ENCODE results near the gene LMOD3. TPM values are rescaled to one million over a fixed set of nuclear protein-coding genes. Genes with fewer than 3 reads are reported as not detected.

Gene LMOD3
- total RNA-seq, 1 experiment from 2014 or later, result not detected

GRCh38 chr3:69099576-69099975, 22.8 kb downstream of the LMOD3 start:
- Mint-ChIP-seq H3K27ac (ENCODE audit: unreplicated experiment) (no peak overlapping the region), H3K4me3 (ENCODE audit: low read depth, unreplicated experiment) (no peak overlapping the region), H3K9me3 (ENCODE audit: low read depth, unreplicated experiment) (no peaks in the 10 kb centered on the region), H3K36me3 (ENCODE audit: insufficient read depth, unreplicated experiment) (peaks cover 21% of the 10 kb centered on the region), H3K27me3 (ENCODE audit: unreplicated experiment) (no peaks in the 10 kb centered on the region), H3K4me1 (ENCODE audit: low read depth, unreplicated experiment) (peaks cover 17% of the 10 kb centered on the region)
- DNase-seq, result no peak
- CTCF ChIA-PET, result interaction anchor here (0.6 kb wide), 1 partner anchor 234 kb away, joined by 3 read pairs; no protein-coding TSS in a partner anchor
- intact Hi-C loops (cut with micrococcal nuclease; ENCODE audit: unreplicated experiment), result no loop called here
- no TSS peak for BruUV-seq (replicated peaks)
- no peak for TF ChIP-seq CTCF (IDR thresholded peaks at IDR 0.05; ENCODE audit: unreplicated experiment)

- no peak overlapping the region for H3K4me3 Mint-ChIP-seq (ENCODE audit: low read depth, unreplicated experiment)
- peaks cover 17% of the 10 kb centered on the region for H3K4me1 Mint-ChIP-seq (ENCODE audit: low read depth, unreplicated experiment)
- no peaks in the 10 kb centered on the region for H3K9me3 Mint-ChIP-seq (ENCODE audit: low read depth, unreplicated experiment)
- intact Hi-C loops (cut with micrococcal nuclease; ENCODE audit: unreplicated experiment), result no loop called here
- no peak for DNase-seq
- no TSS peak for BruUV-seq (replicated peaks)
- H3K36me3 Mint-ChIP-seq (ENCODE audit: insufficient read depth, unreplicated experiment), result peaks cover 27% of the 10 kb centered on the region
- TF ChIP-seq CTCF (IDR thresholded peaks at IDR 0.05; ENCODE audit: unreplicated experiment), result no peak
- no peaks in the 10 kb centered on the region for H3K27me3 Mint-ChIP-seq (ENCODE audit: unreplicated experiment)
- no peak overlapping the region for H3K27ac Mint-ChIP-seq (ENCODE audit: unreplicated experiment)
- CTCF ChIA-PET, result interaction anchor here (0.7 kb wide), 1 partner anchor 12 kb away, joined by 3 read pairs; no protein-coding TSS in a partner anchor
Measured at GRCh38 chr3:69097407-69098086, 24.8 kb downstream of the LMOD3 start.

GRCh38 chr3:69096299-69096698, 26.1 kb downstream of the LMOD3 start:
- intact Hi-C loops (cut with micrococcal nuclease; ENCODE audit: unreplicated experiment), result no loop called here
- Mint-ChIP-seq H3K4me1 (ENCODE audit: low read depth, unreplicated experiment) (peaks cover 16% of the 10 kb centered on the region), H3K27me3 (ENCODE audit: unreplicated experiment) (no peaks in the 10 kb centered on the region), H3K4me3 (ENCODE audit: low read depth, unreplicated experiment) (no peak overlapping the region), H3K36me3 (ENCODE audit: insufficient read depth, unreplicated experiment) (peaks cover 33% of the 10 kb centered on the region), H3K9me3 (ENCODE audit: low read depth, unreplicated experiment) (no peaks in the 10 kb centered on the region), H3K27ac (ENCODE audit: unreplicated experiment) (no peak overlapping the region)
- no peak for DNase-seq
- no TSS peak for BruUV-seq (replicated peaks)
- CTCF ChIA-PET, result no interaction called here
- no peak for TF ChIP-seq CTCF (IDR thresholded peaks at IDR 0.05; ENCODE audit: unreplicated experiment)

- BruUV-seq (replicated peaks), result no TSS peak
- Mint-ChIP-seq H3K27ac (ENCODE audit: unreplicated experiment) (no peak overlapping the region), H3K9me3 (ENCODE audit: low read depth, unreplicated experiment) (no peaks in the 10 kb centered on the region), H3K4me3 (ENCODE audit: low read depth, unreplicated experiment) (no peak overlapping the region), H3K4me1 (ENCODE audit: low read depth, unreplicated experiment) (peaks cover 20% of the 10 kb centered on the region), H3K36me3 (ENCODE audit: insufficient read depth, unreplicated experiment) (peaks cover 33% of the 10 kb centered on the region), H3K27me3 (ENCODE audit: unreplicated experiment) (no peaks in the 10 kb centered on the region)
- intact Hi-C loops (cut with micrococcal nuclease; ENCODE audit: unreplicated experiment), result no loop called here
- CTCF ChIA-PET, result no interaction called here
- no peak for TF ChIP-seq CTCF (IDR thresholded peaks at IDR 0.05; ENCODE audit: unreplicated experiment)
- DNase-seq, result no peak
Measured at GRCh38 chr3:69095636-69096035, 26.8 kb downstream of the LMOD3 start.
